SK-N-MC (cell line): ENCODE results near the gene GPAM.

ENCODE experiments used
- EZH2 ChIP-seq: fragments of 200-600 bp; sonication (generic); IDR thresholded peaks from one replicate; pipeline ENCODE4 v1.6.1; 2017; ENCODE audit warnings: antibody characterized with exemption
- POLR2AphosphoS5 ChIP-seq: IDR thresholded peaks from 2 replicates; pipeline ENCODE4 v1.6.1; 2012; ENCODE audit warnings: mild to moderate bottlenecking, low read depth, low read length, borderline replicate concordance

DNA sequence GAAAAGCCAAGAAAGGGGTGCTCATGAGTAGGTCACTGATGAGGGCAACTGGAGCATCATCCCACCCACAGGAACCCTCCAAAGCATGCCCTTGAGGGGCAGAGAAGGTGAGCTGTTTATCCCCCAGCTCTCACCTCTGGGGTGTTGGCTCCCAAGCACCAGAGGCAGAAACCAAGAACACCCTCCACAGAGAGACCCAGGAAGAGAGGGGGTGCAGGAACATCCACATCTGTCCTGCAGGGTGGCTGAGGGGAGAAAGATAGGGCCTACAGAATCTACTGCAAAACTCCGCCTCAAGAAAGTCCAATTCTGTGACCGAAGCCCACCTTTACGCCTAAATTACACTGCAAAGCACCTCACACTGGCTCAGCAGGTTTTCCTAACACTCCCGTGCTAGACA lies 40.1 kb downstream of the GPAM start:
- TF ChIP-seq POLR2AphosphoS5: no peak
- TF ChIP-seq EZH2: no peak
